ENCODE measurements around the gene SSB.

GRCh38 chr2:169795181-169795580, 3.5 kb upstream of the SSB start:
- TF ChIP-seq GATA2 (IDR thresholded peaks at IDR 0.05; ENCODE audit: low read depth, low read length) = no peak
- TF ChIP-seq GATA3 (IDR thresholded peaks at IDR 0.05; ENCODE audit: low read depth, low read length) = no peak

All from SH-SY5Y (cell line).